ENCODE results near the gene OR56A5.

- TF ChIP-seq CTCF (IDR thresholded peaks at IDR 0.05 in 8 of 11, conservative IDR thresholded peaks at IDR 0.05 in 3 of 11): no peak
- no peak for TF ChIP-seq POLR2A (IDR thresholded peaks at IDR 0.05)
Measured at GRCh38 chr11:6002202-6002699, 34.0 kb upstream of the OR56A5 start.
